Loucy (cell line): ENCODE results near the gene AFAP1L1.

Source experiments
- EZH2phosphoT487 ChIP-seq: fragments of 200-600 bp; IDR thresholded peaks from 2 replicates; pipeline ENCODE4 v1.6.1; 2018; ENCODE audit warnings: antibody characterized with exemption, mild to moderate bottlenecking, moderate library complexity, borderline replicate concordance
- TF ChIP-seq, protein P1 (sequence below): fragments of 200-600 bp; sonication (generic); conservative IDR thresholded peaks from 2 replicates; pipeline ENCODE4 v1.5.1; 2014; ENCODE audit warnings: mild to moderate bottlenecking, antibody characterized with exemption, low read length

DNA sequence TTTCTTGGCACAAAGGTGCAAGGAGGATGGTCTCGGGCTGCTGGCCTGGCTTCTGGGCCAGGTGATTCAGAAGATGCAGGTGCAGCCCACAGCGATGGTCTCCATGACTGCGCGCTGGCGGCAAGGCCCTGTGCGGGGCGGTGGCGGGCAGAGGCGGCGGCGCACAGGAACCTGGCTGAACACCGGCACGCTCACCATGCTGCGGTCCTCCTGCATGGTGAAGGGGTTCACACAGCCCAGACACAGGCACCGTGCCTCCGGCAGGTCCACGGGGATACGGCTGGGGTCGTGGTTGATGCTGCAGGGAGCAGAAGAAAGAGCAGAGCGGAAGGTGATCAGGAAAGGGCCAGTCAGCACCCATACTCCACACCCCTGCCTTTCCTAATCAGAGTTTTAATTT, 102.6 kb downstream of the AFAP1L1 start:
- TF ChIP-seq, protein P1, sequence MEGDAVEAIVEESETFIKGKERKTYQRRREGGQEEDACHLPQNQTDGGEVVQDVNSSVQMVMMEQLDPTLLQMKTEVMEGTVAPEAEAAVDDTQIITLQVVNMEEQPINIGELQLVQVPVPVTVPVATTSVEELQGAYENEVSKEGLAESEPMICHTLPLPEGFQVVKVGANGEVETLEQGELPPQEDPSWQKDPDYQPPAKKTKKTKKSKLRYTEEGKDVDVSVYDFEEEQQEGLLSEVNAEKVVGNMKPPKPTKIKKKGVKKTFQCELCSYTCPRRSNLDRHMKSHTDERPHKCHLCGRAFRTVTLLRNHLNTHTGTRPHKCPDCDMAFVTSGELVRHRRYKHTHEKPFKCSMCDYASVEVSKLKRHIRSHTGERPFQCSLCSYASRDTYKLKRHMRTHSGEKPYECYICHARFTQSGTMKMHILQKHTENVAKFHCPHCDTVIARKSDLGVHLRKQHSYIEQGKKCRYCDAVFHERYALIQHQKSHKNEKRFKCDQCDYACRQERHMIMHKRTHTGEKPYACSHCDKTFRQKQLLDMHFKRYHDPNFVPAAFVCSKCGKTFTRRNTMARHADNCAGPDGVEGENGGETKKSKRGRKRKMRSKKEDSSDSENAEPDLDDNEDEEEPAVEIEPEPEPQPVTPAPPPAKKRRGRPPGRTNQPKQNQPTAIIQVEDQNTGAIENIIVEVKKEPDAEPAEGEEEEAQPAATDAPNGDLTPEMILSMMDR = no peak
- no peak for TF ChIP-seq EZH2phosphoT487
